Ovary (tissue), 3 donors: ENCODE data around the gene NLK.

Experiments used
- CTCF ChIP-seq, 3 donors: fragments of 450-650 bp in 2 of 3; fragments of 200-600 bp in 1 of 3; IDR thresholded peaks; one replicate each; pipeline versions ENCODE4 v1.5.1 to v1.8.0; 2016 to 2022; ENCODE audit warnings: antibody characterized with exemption in 3 of 3, mild to moderate bottlenecking in 1 of 3
- EP300 ChIP-seq: sonication (generic); formaldehyde crosslinking; IDR thresholded peaks from one replicate; pipeline ENCODE4 v1.6.1; 2017; ENCODE audit warnings: antibody characterized with exemption
- POLR2A ChIP-seq: fragments of 450-650 bp; IDR thresholded peaks from one replicate; pipeline ENCODE4 v1.6.1; 2017; ENCODE audit warnings: antibody characterized with exemption, mild to moderate bottlenecking, moderate library complexity
- donor health status: DM: no; HTN: no; CAD: no.

- TF ChIP-seq CTCF (IDR thresholded peaks at IDR 0.05) (no peak), POLR2A (no peak), EP300 (no peak)
These were observed 3.7 kb upstream of the NLK start for GRCh38 chr17:28038802-28039201.
